CD1c-positive myeloid dendritic cell (primary cell): ENCODE data around the gene CALML3.

ENCODE experiments used
- DNase-seq: peaks from one replicate; pipeline ENCODE4 v3.0.0-alpha.2; 2016; ENCODE audit errors: extremely low spot score

Gene CALML3

GRCh38 chr10:5567477-5567876 lies 42.7 kb downstream of the CALML3 start:
- no peak for DNase-seq

DNA sequence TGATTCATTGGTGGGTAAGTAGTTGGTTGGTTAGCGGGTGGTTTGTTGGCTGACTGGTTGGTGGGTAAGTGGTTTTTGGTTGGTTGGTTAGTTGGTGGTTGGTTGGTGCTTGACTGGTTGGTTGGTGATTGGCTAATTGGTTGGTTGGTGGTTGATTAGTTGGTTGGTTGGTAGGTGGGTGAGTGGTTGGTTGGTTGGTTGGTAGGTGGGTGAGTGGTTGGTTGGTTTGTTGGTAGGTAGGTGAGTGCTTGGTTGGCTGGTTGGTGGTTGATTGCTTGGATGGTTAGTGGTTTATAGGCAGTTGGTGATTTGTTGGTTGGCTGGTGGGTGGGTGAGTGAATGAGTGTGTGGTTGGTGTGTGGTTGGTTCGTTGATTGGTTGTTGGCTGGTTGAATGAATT lies 44.2 kb downstream of the CALML3 start:
- no peak for DNase-seq

DNA sequence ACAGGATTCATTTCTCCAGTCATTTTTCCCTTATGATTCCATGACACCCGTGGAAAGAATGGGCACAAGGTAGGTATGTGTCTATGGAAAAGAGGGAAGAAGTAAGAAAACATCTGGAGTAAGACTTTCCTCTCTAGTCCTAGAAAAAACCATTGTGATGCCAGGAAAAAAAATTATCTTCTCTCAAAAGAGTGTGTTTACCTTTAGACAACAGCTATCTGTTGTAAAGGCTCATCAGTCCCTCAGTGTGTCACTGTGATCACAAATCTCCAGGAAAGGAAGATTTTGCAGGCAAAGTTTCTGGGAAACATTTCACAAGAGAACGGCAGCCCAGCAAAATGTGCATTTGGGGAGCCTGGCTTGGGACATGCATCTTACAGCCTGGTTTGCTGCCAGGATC lies 44.8 kb downstream of the CALML3 start:
- no peak for DNase-seq

DNA sequence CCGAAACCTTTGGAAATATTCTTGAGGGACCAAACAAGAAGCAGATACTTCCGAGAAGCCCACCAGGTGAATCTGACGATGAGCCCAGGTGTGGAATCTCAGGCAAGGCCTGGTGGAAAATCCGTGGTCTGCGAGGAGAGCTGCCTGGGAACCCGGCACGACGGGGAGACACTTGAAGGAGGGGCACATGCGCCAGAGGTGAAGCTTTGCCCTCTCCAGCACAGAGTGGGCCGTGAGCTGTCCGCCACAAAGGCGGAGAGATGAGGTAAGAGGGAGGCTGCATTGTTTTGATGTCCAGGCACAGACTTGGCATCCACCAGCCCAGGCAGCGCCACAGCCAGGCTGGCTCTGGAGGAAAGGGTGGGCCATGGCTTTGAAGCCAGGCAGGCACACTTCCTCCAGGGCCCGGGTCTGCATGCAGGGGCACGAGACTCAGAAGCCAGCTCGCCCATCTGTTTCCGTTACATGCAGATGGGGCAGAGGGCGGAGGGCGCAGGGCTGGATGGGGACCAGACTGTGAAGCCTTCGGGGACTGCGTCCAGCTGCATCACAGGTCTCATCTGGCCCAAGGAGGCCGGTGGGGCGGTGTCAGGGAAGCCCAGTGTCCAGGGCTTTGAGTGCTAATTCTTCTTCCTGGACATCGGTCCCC lies 45.4 kb downstream of the CALML3 start:
- DNase-seq, result no peak

DNA sequence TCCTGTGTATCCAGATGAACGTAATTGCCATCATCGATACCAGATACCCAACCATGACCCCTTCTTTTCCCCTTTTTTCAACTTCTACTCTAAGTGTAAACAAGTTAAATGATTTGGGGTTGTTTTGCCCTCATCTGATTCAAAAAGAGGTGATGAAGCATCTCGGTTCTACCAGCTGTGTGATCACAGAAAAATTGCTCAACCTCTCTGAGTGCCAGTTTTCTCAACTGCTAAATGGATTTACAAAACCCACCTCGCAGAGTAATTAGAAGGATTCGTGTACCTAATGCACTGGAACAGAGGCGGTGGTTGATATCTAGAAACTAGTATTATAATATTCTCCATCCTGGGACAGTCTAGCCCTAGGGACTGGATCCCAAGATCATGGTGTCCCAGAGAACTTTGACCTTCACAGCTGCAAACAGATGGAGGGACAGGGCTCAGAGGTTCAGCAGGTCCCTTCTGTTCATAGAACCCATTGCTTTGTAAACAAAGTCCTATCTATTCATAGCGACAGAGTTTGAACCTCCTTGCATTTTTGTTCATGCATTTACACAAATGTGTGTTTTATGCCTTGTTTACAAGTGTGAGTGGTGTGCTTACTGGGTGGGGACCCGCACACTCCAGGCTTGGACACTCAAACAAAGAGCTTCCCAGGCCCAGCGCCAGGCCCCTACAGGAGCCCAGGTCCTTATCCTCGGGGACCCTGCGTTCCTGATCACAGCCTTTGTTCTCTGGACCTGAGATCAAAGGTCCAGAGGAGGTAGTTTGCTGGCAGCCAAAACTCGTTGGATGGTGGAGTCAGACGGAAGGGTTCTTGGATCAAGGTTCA lies 46.4 kb downstream of the CALML3 start:
- DNase-seq, result no peak

GRCh38 chr10:5571826-5572225 lies 47.1 kb downstream of the CALML3 start:
- DNase-seq, result no peak

- DNase-seq, result no peak
Measured at GRCh38 chr10:5573319-5573950, 48.7 kb downstream of the CALML3 start.

DNA sequence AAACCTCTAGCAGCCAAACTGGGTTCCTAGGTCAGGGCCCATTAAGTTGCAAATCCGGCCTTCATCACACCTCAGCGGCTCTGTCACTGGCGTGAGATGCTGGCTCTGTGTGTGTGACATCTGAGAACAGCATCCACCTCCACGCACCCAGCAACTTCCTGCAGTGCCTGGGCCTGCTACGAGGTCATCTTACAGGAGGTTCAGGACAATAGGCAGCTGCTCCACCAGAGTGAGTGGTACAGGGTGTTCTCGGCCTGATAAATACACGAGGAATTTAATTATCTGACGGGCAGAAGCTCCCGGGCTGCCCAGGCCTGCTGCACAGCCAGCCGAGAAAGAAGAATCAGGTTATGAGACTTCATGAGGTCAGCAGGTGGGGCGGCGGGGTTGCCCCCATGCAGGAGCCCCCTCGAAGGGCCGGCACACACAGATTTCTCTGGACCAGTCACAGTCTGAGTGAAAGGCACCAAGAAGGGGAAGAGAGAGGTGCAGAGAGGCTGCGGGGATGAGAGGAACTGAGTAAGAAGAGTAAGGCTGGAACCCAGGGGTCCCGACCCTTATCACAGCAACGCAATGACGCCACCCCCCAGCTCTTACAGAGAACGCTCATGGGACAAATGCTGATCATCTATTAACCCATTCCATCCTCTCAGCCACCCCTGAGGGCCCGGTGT lies 49.3 kb downstream of the CALML3 start:
- DNase-seq, result no peak

GRCh38 chr10:5574642-5575131 lies 49.9 kb downstream of the CALML3 start:
- no peak for DNase-seq

GRCh38 chr10:5575144-5575481 lies 50.4 kb downstream of the CALML3 start:
- DNase-seq, result no peak

DNA sequence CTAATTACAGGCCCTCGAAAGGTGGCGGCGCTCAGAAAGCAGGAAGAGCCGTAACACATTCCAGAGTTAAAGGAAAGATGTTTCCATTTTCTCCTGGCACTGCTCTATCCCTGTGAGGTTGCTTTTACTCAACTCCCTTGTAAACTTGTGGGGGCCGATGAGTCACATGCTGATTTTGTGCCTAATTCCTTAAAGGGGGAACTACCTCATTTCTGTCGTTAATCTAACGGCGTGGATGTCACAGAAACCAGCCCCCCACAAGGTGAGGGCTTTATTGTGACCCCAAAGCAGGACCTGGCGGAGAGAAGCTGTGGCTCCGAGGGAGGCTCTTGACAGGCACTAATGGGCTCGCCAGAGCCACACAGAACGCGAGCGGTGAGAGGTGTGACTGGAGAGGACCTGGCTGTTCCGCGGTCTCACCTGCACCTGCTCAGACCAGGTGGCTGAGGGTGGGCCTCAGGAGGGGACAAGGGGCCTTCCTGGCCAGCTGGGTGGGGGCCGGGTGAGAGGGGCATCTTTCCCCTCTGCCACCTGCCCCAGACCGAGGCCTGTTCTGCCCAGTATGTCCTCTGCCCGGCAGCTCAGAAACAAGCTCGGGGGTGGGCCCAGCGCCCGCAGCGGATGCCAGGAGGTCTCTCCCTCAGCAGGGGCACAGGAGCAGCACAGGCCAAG lies 50.9 kb downstream of the CALML3 start:
- DNase-seq, result peak; percentile 57

DNA sequence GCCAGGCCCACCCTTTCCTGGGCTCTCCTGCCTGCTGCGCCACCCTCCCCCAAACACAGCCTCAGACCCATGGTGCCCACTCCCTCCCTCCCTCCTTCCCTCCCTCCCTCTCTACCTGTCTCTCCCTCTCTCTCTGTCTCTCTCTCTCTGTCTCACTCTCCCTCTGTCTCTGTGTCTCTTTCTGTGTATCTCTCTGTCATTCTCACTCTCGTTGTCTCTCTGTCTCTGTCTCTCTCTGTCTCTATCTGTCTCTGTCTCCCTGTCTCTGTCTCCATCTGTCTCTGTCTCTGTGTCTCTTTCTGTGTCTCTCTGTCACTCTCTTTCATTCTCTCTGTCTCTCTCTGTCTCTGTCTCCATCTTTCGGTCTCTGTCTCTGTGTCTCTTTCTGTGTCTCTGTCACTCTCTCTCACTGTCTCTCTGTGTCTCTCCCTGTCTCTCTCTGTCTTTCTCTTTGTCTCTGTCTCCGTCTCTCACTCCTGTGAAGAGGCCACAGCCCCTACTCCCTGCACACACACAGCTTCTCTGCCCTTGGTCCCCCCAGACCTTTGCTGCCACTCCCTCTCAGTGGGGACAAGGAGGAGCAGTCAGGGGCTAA lies 51.5 kb downstream of the CALML3 start:
- no peak for DNase-seq
